ENCODE results near the gene F3.
A peak's percentile ranks its signal among the peaks of the same experiment; 100 is the strongest.

F3 gene

GRCh38 chr1:94524531-94524930, 17.0 kb downstream of the F3 start:
- Mint-ChIP-seq H3K27me3 (no peaks in the 10 kb centered on the region), H3K9me3 (no peaks in the 10 kb centered on the region), H3K4me1 (no peaks in the 10 kb centered on the region), H3K4me3 (no peak overlapping the region), H3K27ac (no peak overlapping the region)
- ATAC-seq (no peak), DNase-seq (no peak)

- no peak overlapping the region for H3K27ac Mint-ChIP-seq
- H3K27me3 Mint-ChIP-seq, result no peaks in the 10 kb centered on the region
- no peaks in the 10 kb centered on the region for H3K9me3 Mint-ChIP-seq
- no peak overlapping the region for H3K4me3 Mint-ChIP-seq
- DNase-seq, result no peak
- no peak for ATAC-seq
- no peaks in the 10 kb centered on the region for H3K4me1 Mint-ChIP-seq
Observed at GRCh38 chr1:94522304-94522703, 19.3 kb downstream of the F3 start.

- ATAC-seq (no peak), DNase-seq (no peak)
- Mint-ChIP-seq H3K4me1 (no peaks in the 10 kb centered on the region), H3K4me3 (no peak overlapping the region), H3K27ac (no peak overlapping the region), H3K9me3 (no peaks in the 10 kb centered on the region), H3K27me3 (no peaks in the 10 kb centered on the region)
Observed at GRCh38 chr1:94519351-94519750, 22.2 kb downstream of the F3 start.

GRCh38 chr1:94515296-94515947, 26.1 kb downstream of the F3 start:
- Mint-ChIP-seq H3K4me3 (no peak overlapping the region), H3K4me1 (no peaks in the 10 kb centered on the region), H3K9me3 (no peaks in the 10 kb centered on the region), H3K27me3 (no peaks in the 10 kb centered on the region), H3K27ac (no peak overlapping the region)
- DNase-seq (no peak), ATAC-seq (no peak)

GRCh38 chr1:94514095-94514727, 27.3 kb downstream of the F3 start:
- H3K9me3 Mint-ChIP-seq, result no peaks in the 10 kb centered on the region
- DNase-seq, result peak in 1 of 2 donors; percentile 11
- no peak for ATAC-seq
- H3K4me1 Mint-ChIP-seq, result no peaks in the 10 kb centered on the region
- H3K4me3 Mint-ChIP-seq, result no peak overlapping the region
- H3K27me3 Mint-ChIP-seq, result no peaks in the 10 kb centered on the region
- no peak overlapping the region for H3K27ac Mint-ChIP-seq

- Mint-ChIP-seq H3K27me3 (no peaks in the 10 kb centered on the region), H3K9me3 (no peaks in the 10 kb centered on the region), H3K4me3 (no peak overlapping the region), H3K4me1 (no peaks in the 10 kb centered on the region), H3K27ac (no peak overlapping the region)
- ATAC-seq, result no peak
- DNase-seq, result no peak
Observed at GRCh38 chr1:94512816-94513215, 28.7 kb downstream of the F3 start.

- Mint-ChIP-seq H3K4me1 (no peaks in the 10 kb centered on the region), H3K27ac (peak overlapping the region in 1 of 2 donors; percentile 1), H3K4me3 (no peak overlapping the region), H3K9me3 (no peaks in the 10 kb centered on the region), H3K27me3 (no peaks in the 10 kb centered on the region)
- DNase-seq, result no peak
- no peak for ATAC-seq
Observed at GRCh38 chr1:94504601-94505000, 37.0 kb downstream of the F3 start.

GRCh38 chr1:94503153-94503552, 38.4 kb downstream of the F3 start:
- Mint-ChIP-seq H3K4me1 (no peaks in the 10 kb centered on the region), H3K27ac (no peak overlapping the region), H3K27me3 (no peaks in the 10 kb centered on the region), H3K9me3 (no peaks in the 10 kb centered on the region), H3K4me3 (no peak overlapping the region)
- no peak for DNase-seq
- no peak for ATAC-seq

- no peak for DNase-seq
Observed at GRCh38 chr1:94501935-94502334, 39.6 kb downstream of the F3 start.

GRCh38 chr1:94501426-94501825, 40.1 kb downstream of the F3 start:
- Mint-ChIP-seq H3K27ac (no peak overlapping the region), H3K27me3 (no peaks in the 10 kb centered on the region), H3K4me3 (no peak overlapping the region), H3K4me1 (no peaks in the 10 kb centered on the region), H3K9me3 (no peaks in the 10 kb centered on the region)
- ATAC-seq (no peak), DNase-seq (no peak)

More at GRCh38 chr1:94501935-94502334, 39.6 kb downstream of the F3 start:
- no peak for ATAC-seq
- Mint-ChIP-seq H3K27me3 (no peaks in the 10 kb centered on the region), H3K27ac (no peak overlapping the region), H3K4me3 (no peak overlapping the region), H3K4me1 (no peaks in the 10 kb centered on the region), H3K9me3 (no peaks in the 10 kb centered on the region)

- ATAC-seq (no peak), DNase-seq (no peak)
- H3K27me3 Mint-ChIP-seq, result no peaks in the 10 kb centered on the region
- no peak overlapping the region for H3K4me3 Mint-ChIP-seq
- H3K4me1 Mint-ChIP-seq, result no peaks in the 10 kb centered on the region
- no peaks in the 10 kb centered on the region for H3K9me3 Mint-ChIP-seq
- peak overlapping the region in 1 of 2 donors; percentile 72 for H3K27ac Mint-ChIP-seq
Observed at GRCh38 chr1:94496076-94496755, 45.3 kb downstream of the F3 start.

GRCh38 chr1:94490556-94490955, 51.0 kb downstream of the F3 start:
- ATAC-seq (no peak), DNase-seq (no peak)
- no peak overlapping the region for H3K27ac Mint-ChIP-seq
- no peaks in the 10 kb centered on the region for H3K9me3 Mint-ChIP-seq
- no peaks in the 10 kb centered on the region for H3K27me3 Mint-ChIP-seq
- H3K4me1 Mint-ChIP-seq, result peaks cover 7% of the 10 kb centered on the region
- no peak overlapping the region for H3K4me3 Mint-ChIP-seq

- peaks cover 7% of the 10 kb centered on the region for H3K4me1 Mint-ChIP-seq
- H3K4me3 Mint-ChIP-seq, result no peak overlapping the region
- no peaks in the 10 kb centered on the region for H3K27me3 Mint-ChIP-seq
- H3K9me3 Mint-ChIP-seq, result no peaks in the 10 kb centered on the region
- DNase-seq, result no peak
- no peak overlapping the region for H3K27ac Mint-ChIP-seq
- ATAC-seq, result no peak
Observed at GRCh38 chr1:94486990-94487389, 54.6 kb downstream of the F3 start.

GRCh38 chr1:94481473-94481933, 60.1 kb downstream of the F3 start:
- peak; percentile 33 to 37 for DNase-seq
- no peak overlapping the region for H3K27ac Mint-ChIP-seq
- peak; percentile 84 for ATAC-seq
- H3K9me3 Mint-ChIP-seq, result no peaks in the 10 kb centered on the region
- H3K4me3 Mint-ChIP-seq, result no peak overlapping the region
- H3K4me1 Mint-ChIP-seq, result no peaks in the 10 kb centered on the region
- H3K27me3 Mint-ChIP-seq, result no peaks in the 10 kb centered on the region

- no peak for DNase-seq
- no peaks in the 10 kb centered on the region for H3K27me3 Mint-ChIP-seq
- ATAC-seq, result no peak
- no peaks in the 10 kb centered on the region for H3K9me3 Mint-ChIP-seq
- H3K27ac Mint-ChIP-seq, result no peak overlapping the region
- no peak overlapping the region for H3K4me3 Mint-ChIP-seq
- H3K4me1 Mint-ChIP-seq, result no peaks in the 10 kb centered on the region
Observed at GRCh38 chr1:94479682-94480081, 61.9 kb downstream of the F3 start.
